GM06990 (cell line): ENCODE results near the gene OR6N1.

Experiments
- DNase-seq: peaks from one replicate; pipeline ENCODE4 v3.0.0-alpha.2; 2011; ENCODE audit not compliant: insufficient read length; ENCODE audit errors: extremely low read depth
- H3K27me3 ChIP-seq: replicated peaks from 2 replicates; pipeline ENCODE4 v1.6.0; 2011; ENCODE audit warnings: low read length; ENCODE audit not compliant: control insufficient read depth, insufficient read depth
- H3K36me3 ChIP-seq: 2 replicates; pipeline ENCODE4 v1.5.1; 2011; ENCODE audit warnings: low read length; ENCODE audit not compliant: control insufficient read depth, insufficient read depth
- H3K4me3 ChIP-seq: replicated peaks from 2 replicates; pipeline ENCODE4 v1.5.1; 2011; ENCODE audit warnings: low read depth, mild to moderate bottlenecking, control low read depth, low read length
- CTCF ChIP-seq: IDR thresholded peaks from 2 replicates; pipeline ENCODE4 v1.5.1; 2011; ENCODE audit warnings: low read length, control low read depth, mild to moderate bottlenecking, inconsistent platforms; ENCODE audit not compliant: insufficient read depth, poor library complexity, severe bottlenecking

The OR6N1 gene

GRCh38 chr1:158814970-158815369 lies 43.0 kb upstream of the OR6N1 start:
- Histone ChIP-seq H3K27me3 (no peaks in the 10 kb centered on the region), H3K4me3 (no peak overlapping the region), H3K36me3 (no peaks in the 10 kb centered on the region)
- no peak for TF ChIP-seq CTCF
- DNase-seq: no peak

GRCh38 chr1:158813164-158813563 lies 41.2 kb upstream of the OR6N1 start:
- DNase-seq: no peak
- TF ChIP-seq CTCF: no peak
- no peak overlapping the region for H3K4me3 ChIP-seq

GRCh38 chr1:158812336-158812735 lies 40.3 kb upstream of the OR6N1 start:
- no peak overlapping the region for H3K4me3 ChIP-seq
- no peak for TF ChIP-seq CTCF
- DNase-seq: no peak
- no peaks in the 10 kb centered on the region for H3K36me3 ChIP-seq
- H3K27me3 ChIP-seq: no peaks in the 10 kb centered on the region

More at GRCh38 chr1:158813164-158813563, 41.2 kb upstream of the OR6N1 start:
- no peaks in the 10 kb centered on the region for H3K36me3 ChIP-seq
- H3K27me3 ChIP-seq: no peaks in the 10 kb centered on the region

GRCh38 chr1:158810311-158810710 lies 38.3 kb upstream of the OR6N1 start:
- TF ChIP-seq CTCF: no peak
- no peak overlapping the region for H3K4me3 ChIP-seq
- H3K36me3 ChIP-seq: no peaks in the 10 kb centered on the region
- no peak for DNase-seq
- H3K27me3 ChIP-seq: no peaks in the 10 kb centered on the region

- H3K4me3 ChIP-seq: no peak overlapping the region
- no peak for DNase-seq
- H3K27me3 ChIP-seq: no peaks in the 10 kb centered on the region
- TF ChIP-seq CTCF: no peak
- no peaks in the 10 kb centered on the region for H3K36me3 ChIP-seq
These were observed 37.9 kb upstream of the OR6N1 start for GRCh38 chr1:158809862-158810261.

GRCh38 chr1:158809256-158809655 lies 37.3 kb upstream of the OR6N1 start:
- no peak for TF ChIP-seq CTCF
- H3K27me3 ChIP-seq: no peaks in the 10 kb centered on the region
- no peak for DNase-seq

More at GRCh38 chr1:158809256-158809655, 37.3 kb upstream of the OR6N1 start:
- no peaks in the 10 kb centered on the region for H3K36me3 ChIP-seq
- no peak overlapping the region for H3K4me3 ChIP-seq
